NB4 (cell line): ENCODE results near the gene DDX6.
"Not testable (repeated sequence)": the region's sequence is repeated elsewhere in the genome, so short reads cannot be mapped to it uniquely, and the experiment has no call there.

Experiments
- CTCF ChIP-seq: IDR thresholded peaks from one replicate; pipeline ENCODE4 v1.5.1; 2012; ENCODE audit warnings: low read depth, low read length
- MYC ChIP-seq: IDR thresholded peaks from 2 replicates; pipeline ENCODE4 v1.6.1; 2011; ENCODE audit warnings: low read depth, low read length
- POLR2A ChIP-seq: IDR thresholded peaks from 2 replicates; pipeline ENCODE4 v1.6.1; 2011; ENCODE audit warnings: mild to moderate bottlenecking; ENCODE audit not compliant: insufficient read length; ENCODE audit errors: extremely low read depth

GRCh38 chr11:118765095-118765691 is 25.8 kb downstream of the DDX6 start:
- TF ChIP-seq CTCF, POLR2A, MYC: not testable (repeated sequence)
